Heart left ventricle (tissue), 16 donors: ENCODE results near the gene CTU1. TPM values are rescaled to one million over a fixed set of nuclear protein-coding genes. Genes with fewer than 3 reads are reported as not detected.

ENCODE experiments used
- ATAC-seq, 4 donors: fragments of 200-7000 bp; cut with Tn5 transposase; one replicate each; pipeline ENCODE4 v1.9.1; 2020 to 2022; ENCODE audit warnings: moderate library complexity in 4 of 4, mild to moderate bottlenecking in 3 of 4, moderate number of reproducible peaks in 1 of 4
- DNase-seq, 5 donors: peaks; one replicate each; pipeline ENCODE4 v3.0.0-alpha.2; 2020
- H3K27ac ChIP-seq, 12 donors: fragments of 200-600 bp; sonication (generic) in 4 of 12; one replicate each; pipeline versions ENCODE4 v1.5.0 to v1.8.0; 2016 to 2022; ENCODE audit warnings: mild to moderate bottlenecking in 2 of 12
- H3K27me3 ChIP-seq, 9 donors: fragments of 200-600 bp; sonication (generic) in 2 of 9; one replicate each; pipeline versions ENCODE4 v1.5.1 to v1.8.0; 2016 to 2022; ENCODE audit warnings: mild to moderate bottlenecking in 3 of 9
- H3K36me3 ChIP-seq, 9 donors: fragments of 200-600 bp; sonication (generic) in 2 of 9; one replicate each; pipeline versions ENCODE4 v1.5.0 to v1.8.0; 2018 to 2022; ENCODE audit warnings: mild to moderate bottlenecking in 2 of 9
- H3K4me1 ChIP-seq, 12 donors: fragments of 200-600 bp; sonication (generic) in 4 of 12; one replicate each; pipeline versions ENCODE4 v1.5.0 to v1.8.0; 2016 to 2022; ENCODE audit warnings: mild to moderate bottlenecking in 3 of 12
- H3K4me3 ChIP-seq, 12 donors: fragments of 200-600 bp; sonication (generic) in 4 of 12; one replicate each; pipeline versions ENCODE4 v1.5.0 to v1.8.0; 2017 to 2022; ENCODE audit warnings: mild to moderate bottlenecking in 9 of 12, moderate library complexity in 4 of 12
- H3K9me3 ChIP-seq, 12 donors: fragments of 200-600 bp; sonication (generic) in 4 of 12; one replicate each; pipeline versions ENCODE4 v1.5.0 to v1.8.0; 2016 to 2022; ENCODE audit warnings: mild to moderate bottlenecking in 1 of 12
- POLR2A ChIP-seq, 2 donors: fragments of 450-650 bp; IDR thresholded peaks; one replicate each; pipeline ENCODE4 v1.6.1; 2017; ENCODE audit warnings: antibody characterized with exemption in 2 of 2, mild to moderate bottlenecking in 2 of 2, moderate library complexity in 2 of 2
- WGBS, 4 donors: extraction: QIAGEN DNeasy Blood & Tissue Kit in 2 of 4; methylation state at CpG; one replicate each; pipeline versions ENCODE4 v1.1.5 to v1.1.7; 2013 to 2018; 5-methylcytosine and 5-hydroxymethylcytosine counted together
- intact Hi-C, 10 donors: fragments of 100-400 bp; cut with DNase I; formaldehyde crosslinking; loops; one replicate each; pipeline versions ENCODE4 v1.11.1 to v1.14.2; 2022
- polyA plus RNA-seq, 2 donors: library from polyadenylated mRNA; stranded (reverse); fragments of 200-250 nt; gene quantifications; one replicate each; pipeline ENCODE4 v1.2.3, GENCODE V29; 2013
- total RNA-seq, 9 donors: library from RNA; depleted of rRNA in 2 of 9; stranded (reverse); fragments of >200 nt in 2 of 9; fragmentation: NEBNext Ultra II Directional in 3 of 9; extraction: Animal tissue kit (Norgen Biotek cat#: 25700) in 3 of 9; gene quantifications; one replicate each; pipeline versions ENCODE4 v1.1.0 to v1.2.4, GENCODE V29; 2016 to 2023
- TF ChIP-seq, protein P1 (sequence below), 12 donors: fragments of 200-600 bp; sonication (generic) in 4 of 12; IDR thresholded peaks; one replicate each; pipeline versions ENCODE4 v1.5.0 to v1.8.0; 2018 to 2022; ENCODE audit warnings: antibody characterized with exemption in 12 of 12, mild to moderate bottlenecking in 5 of 12
- donor health status: ischemic (EF 13 %, LVEDD 7.1; RV severe dilation, severe dysfunction).
- donor health status: healthy with polysubstance abuse.
- donor health status: DM: no; HTN: yes; CAD: no.
- donor health status: DM: no; HTN: no; CAD: no.
- donor health status: ischemic (EF 25% LVEDD 6.9; RV normal size, moderate dysfunction).
- donor health status: ischemic (EF 25% LVEDD 5.7; RV mildly dilated, moderate dysfunction).
- donor health status: healthy.
- donor health status: DM: yes; HTN: yes; CAD: no.
- donor health status: ischemic (EF 35%, LVEDD 5.7; RV mildly dilated, moderate dysfunction).
- donor health status: nonischemic (EF 11% LVEDD 7.7; RV severe dilation, severe dysfunction).
- donor health status: DM: yes; HTN: yes; CAD: no.
- donor health status: PGD.
- donor health status: ischemic (EF 29% LVEDD 5.4; RV normal size, mild dysfunction).
- donor health status: nonischemic (EF 23%, LVEDD 6.1; RV moderate dilation, normal function).

Gene CTU1
- total and polyA plus RNA-seq, 11 donors = 1.4 to 11.2 (median 3.9) TPM

DNA sequence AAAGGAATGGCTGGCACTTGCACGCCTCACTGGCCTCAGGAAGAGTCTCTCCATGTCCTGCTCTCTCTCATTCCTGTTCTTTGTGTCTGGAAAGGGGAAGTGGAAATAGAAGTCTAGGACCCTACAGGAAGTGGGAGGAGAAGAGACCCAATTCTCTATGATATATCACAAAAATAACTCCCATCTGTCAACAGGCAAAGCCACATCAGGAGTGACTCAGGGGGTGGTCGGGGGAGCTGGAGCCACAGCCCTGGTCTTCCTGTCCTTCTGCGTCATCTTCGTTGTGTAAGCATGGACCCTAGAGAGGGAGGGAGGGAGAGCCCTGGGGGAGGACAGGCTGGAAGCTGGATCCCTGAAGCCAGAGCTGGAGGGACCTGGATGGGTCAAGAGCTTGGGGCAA is 19.5 kb upstream of the CTU1 start:
- ATAC-seq (peak; percentile 33 to 64 (median 46)), DNase-seq (peak in 4 of 5 donors; percentile 41 to 72 (median 62))
- Histone ChIP-seq H3K9me3 (no peaks in the 10 kb centered on the region), H3K27ac (peak overlapping the region in 9 of 12 donors; percentile 6 to 95 (median 34)), H3K4me3 (peak overlapping the region in 1 of 12 donors; percentile 60), H3K4me1 (peaks cover 0 to 91% (median 4%) of the 10 kb centered on the region in 12 donors), H3K27me3 (peaks cover 0 to 26% (median 0%) of the 10 kb centered on the region in 9 donors), H3K36me3 (peaks cover 0 to 6% (median 0%) of the 10 kb centered on the region in 9 donors)
- TF ChIP-seq, protein P1, sequence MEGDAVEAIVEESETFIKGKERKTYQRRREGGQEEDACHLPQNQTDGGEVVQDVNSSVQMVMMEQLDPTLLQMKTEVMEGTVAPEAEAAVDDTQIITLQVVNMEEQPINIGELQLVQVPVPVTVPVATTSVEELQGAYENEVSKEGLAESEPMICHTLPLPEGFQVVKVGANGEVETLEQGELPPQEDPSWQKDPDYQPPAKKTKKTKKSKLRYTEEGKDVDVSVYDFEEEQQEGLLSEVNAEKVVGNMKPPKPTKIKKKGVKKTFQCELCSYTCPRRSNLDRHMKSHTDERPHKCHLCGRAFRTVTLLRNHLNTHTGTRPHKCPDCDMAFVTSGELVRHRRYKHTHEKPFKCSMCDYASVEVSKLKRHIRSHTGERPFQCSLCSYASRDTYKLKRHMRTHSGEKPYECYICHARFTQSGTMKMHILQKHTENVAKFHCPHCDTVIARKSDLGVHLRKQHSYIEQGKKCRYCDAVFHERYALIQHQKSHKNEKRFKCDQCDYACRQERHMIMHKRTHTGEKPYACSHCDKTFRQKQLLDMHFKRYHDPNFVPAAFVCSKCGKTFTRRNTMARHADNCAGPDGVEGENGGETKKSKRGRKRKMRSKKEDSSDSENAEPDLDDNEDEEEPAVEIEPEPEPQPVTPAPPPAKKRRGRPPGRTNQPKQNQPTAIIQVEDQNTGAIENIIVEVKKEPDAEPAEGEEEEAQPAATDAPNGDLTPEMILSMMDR (IDR thresholded peaks at IDR 0.05) = no peak
- TF ChIP-seq POLR2A (IDR thresholded peaks at IDR 0.05) = no peak
- WGBS, 4 donors = 41 to 66% (median 44%) methylated on average over 4 of the region's 4 CpGs
- intact Hi-C loops = no loop called here

DNA sequence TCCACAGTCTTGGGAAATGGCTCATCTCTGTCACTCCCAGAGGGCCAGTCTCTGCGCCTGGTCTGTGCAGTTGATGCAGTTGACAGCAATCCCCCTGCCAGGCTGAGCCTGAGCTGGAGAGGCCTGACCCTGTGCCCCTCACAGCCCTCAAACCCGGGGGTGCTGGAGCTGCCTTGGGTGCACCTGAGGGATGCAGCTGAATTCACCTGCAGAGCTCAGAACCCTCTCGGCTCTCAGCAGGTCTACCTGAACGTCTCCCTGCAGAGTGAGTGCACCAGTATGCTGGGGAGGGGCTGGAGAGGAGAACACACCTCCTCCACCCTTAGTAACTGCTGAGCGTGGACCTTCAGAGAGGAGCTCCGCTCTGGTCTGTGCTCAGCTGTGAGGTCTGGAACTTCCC is 18.8 kb upstream of the CTU1 start:
- no peaks in the 10 kb centered on the region for H3K9me3 ChIP-seq
- H3K36me3 ChIP-seq = peaks cover 0 to 6% (median 0%) of the 10 kb centered on the region in 9 donors
- peaks cover 0 to 30% (median 0%) of the 10 kb centered on the region in 9 donors for H3K27me3 ChIP-seq
- H3K27ac ChIP-seq = peak overlapping the region in 6 of 12 donors; percentile 6 to 95 (median 14)
- WGBS, 4 donors = 58 to 90% (median 69%) methylated on average over 2 to 6 of the region's 6 CpGs
- intact Hi-C loops = no loop called here
- H3K4me3 ChIP-seq = peak overlapping the region in 3 of 12 donors; percentile 10 to 60 (median 18)
- peaks cover 0 to 88% (median 2%) of the 10 kb centered on the region in 12 donors for H3K4me1 ChIP-seq
- TF ChIP-seq, protein P1 (IDR thresholded peaks at IDR 0.05) = no peak
- no peak for TF ChIP-seq POLR2A (IDR thresholded peaks at IDR 0.05)
- DNase-seq (no peak), ATAC-seq (no peak)

DNA sequence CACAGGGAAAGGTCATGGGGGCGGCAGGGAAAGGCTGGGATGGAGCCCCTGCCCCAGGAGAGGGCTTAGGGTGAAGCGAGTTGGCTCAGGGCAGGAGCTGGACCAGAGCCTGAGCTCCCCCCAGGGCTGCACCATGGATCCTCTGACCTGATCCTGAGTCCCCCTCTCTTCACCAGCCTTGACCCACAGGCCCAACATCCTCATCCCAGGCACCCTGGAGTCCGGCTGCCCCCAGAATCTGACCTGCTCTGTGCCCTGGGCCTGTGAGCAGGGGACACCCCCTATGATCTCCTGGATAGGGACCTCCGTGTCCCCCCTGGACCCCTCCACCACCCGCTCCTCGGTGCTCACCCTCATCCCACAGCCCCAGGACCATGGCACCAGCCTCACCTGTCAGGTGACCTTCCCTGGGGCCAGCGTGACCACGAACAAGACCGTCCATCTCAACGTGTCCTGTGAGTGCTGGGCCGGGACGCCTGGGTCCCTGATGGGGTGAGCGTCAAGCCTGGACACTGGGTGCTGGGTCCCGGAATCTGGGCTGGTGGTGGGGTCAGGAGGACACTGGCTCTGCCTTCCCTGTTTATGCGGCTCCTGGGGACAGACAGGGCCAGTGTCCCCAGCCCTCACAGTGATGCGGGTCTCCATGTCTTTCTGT is 17.3 kb upstream of the CTU1 start:
- H3K36me3 ChIP-seq = peaks cover 0 to 6% (median 0%) of the 10 kb centered on the region in 9 donors
- intact Hi-C loops = no loop called here
- no peaks in the 10 kb centered on the region for H3K9me3 ChIP-seq
- WGBS, 4 donors = 89 to 92% (median 91%) methylated on average over 7 to 16 of the region's 16 CpGs
- peaks cover 0 to 30% (median 0%) of the 10 kb centered on the region in 9 donors for H3K27me3 ChIP-seq
- peak overlapping the region in 10 of 12 donors; percentile 4 to 95 (median 37) for H3K27ac ChIP-seq
- ATAC-seq (no peak), DNase-seq (no peak)
- TF ChIP-seq, protein P1 (IDR thresholded peaks at IDR 0.05) = no peak
- no peak for TF ChIP-seq POLR2A (IDR thresholded peaks at IDR 0.05)
- peaks cover 0 to 88% (median 0%) of the 10 kb centered on the region in 12 donors for H3K4me1 ChIP-seq
- H3K4me3 ChIP-seq = peak overlapping the region in 9 of 12 donors; percentile 5 to 60 (median 24)

DNA sequence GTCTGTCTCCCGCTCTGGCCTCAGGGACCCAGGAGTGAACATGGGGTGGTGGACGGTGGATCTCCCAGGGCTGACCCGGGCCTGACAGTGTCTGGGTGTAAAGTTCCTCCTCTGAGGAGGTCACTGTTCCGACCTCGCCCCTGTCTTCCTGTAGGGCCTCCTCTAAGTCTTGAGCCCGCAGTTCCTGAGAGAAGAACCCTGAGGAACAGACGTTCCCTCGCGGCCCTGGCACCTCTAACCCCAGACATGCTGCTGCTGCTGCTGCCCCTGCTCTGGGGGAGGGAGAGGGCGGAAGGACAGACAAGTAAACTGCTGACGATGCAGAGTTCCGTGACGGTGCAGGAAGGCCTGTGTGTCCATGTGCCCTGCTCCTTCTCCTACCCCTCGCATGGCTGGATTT is 16.5 kb upstream of the CTU1 start, which contains the start of gene SIGLEC9:
SIGLEC9 (plus strand) TSS at position 178 of the 400 bp plus-strand sequence; CDS start at position 247, 69 bp downstream.
- intact Hi-C loops = no loop called here
- 56 to 68% (median 61%) methylated on average over 7 to 14 of the region's 14 CpGs for WGBS, 4 donors
- H3K9me3 ChIP-seq = no peaks in the 10 kb centered on the region
- peaks cover 0 to 6% (median 0%) of the 10 kb centered on the region in 9 donors for H3K36me3 ChIP-seq
- H3K27me3 ChIP-seq = peaks cover 0 to 27% (median 0%) of the 10 kb centered on the region in 9 donors
- H3K27ac ChIP-seq = peak within 1 kb of the TSS in 11 of 12 donors; percentile 4 to 95 (median 35)
- peak within 1 kb of the TSS in 9 of 12 donors; percentile 5 to 60 (median 24) for H3K4me3 ChIP-seq
- DNase-seq = peak; percentile 45 to 84 (median 67)
- TF ChIP-seq, protein P1 (IDR thresholded peaks at IDR 0.05) = no peak
- peak in 1 of 2 donors; percentile 33 for TF ChIP-seq POLR2A (IDR thresholded peaks at IDR 0.05)
- H3K4me1 ChIP-seq = peaks cover 0 to 88% (median 0%) of the 10 kb centered on the region in 12 donors
- ATAC-seq = peak; percentile 18 to 64 (median 48)
